ENCODE results near the gene ERBB4. TPM values are rescaled to one million over a fixed set of nuclear protein-coding genes. Genes with fewer than 3 reads are reported as not detected.

Gene ERBB4
- total and polyA plus RNA-seq, 2 of the 8 experiments (the other 6 are each of a cell fraction or from before 2014, with no cell fraction given) = 0.34 to 1.3 TPM

DNA sequence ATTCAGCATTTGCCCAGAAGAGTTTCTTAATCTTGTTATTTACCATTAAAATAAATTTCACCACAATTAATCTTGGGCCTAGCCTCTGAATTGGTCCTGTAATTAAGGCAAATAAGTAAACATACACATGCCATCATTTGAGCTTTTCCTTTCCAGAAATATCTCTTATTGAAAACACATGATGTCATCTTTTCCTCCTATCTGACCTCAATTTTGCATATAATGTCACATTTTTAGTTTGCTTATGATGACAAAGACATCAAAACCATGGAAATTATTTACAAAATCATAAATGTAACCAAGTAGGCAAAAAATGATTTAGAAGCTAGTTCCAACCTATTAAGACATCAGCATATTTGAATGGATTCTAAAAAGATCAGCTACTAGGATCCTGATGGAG, 915.5 kb downstream of the ERBB4 start (continued):
- TF ChIP-seq, protein P1, sequence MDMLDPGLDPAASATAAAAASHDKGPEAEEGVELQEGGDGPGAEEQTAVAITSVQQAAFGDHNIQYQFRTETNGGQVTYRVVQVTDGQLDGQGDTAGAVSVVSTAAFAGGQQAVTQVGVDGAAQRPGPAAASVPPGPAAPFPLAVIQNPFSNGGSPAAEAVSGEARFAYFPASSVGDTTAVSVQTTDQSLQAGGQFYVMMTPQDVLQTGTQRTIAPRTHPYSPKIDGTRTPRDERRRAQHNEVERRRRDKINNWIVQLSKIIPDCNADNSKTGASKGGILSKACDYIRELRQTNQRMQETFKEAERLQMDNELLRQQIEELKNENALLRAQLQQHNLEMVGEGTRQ (IDR thresholded peaks at IDR 0.05; ENCODE audit: low read length) = no peak
